Esophagus muscularis mucosa (tissue), 4 donors: Measurements from ENCODE around the gene KLHL29. TPM values are rescaled to one million over a fixed set of nuclear protein-coding genes. Genes with fewer than 3 reads are reported as not detected.

ENCODE experiments used
- DNase-seq: peaks from one replicate; pipeline ENCODE4 v3.0.0-alpha.2; 2017; ENCODE audit errors: extremely low spot score
- H3K27ac ChIP-seq, 4 donors: fragments of 200-600 bp; sonication (generic); replicated peaks in 1 of 4; 1 replicate in 3 of 4; 2 replicates in 1 of 4; pipeline ENCODE4 v1.5.1; 2016 to 2019; ENCODE audit warnings: mild to moderate bottlenecking in 1 of 4
- H3K27me3 ChIP-seq, 4 donors: fragments of 200-600 bp; sonication (generic); one replicate each; pipeline versions ENCODE4 v1.5.1 to v1.6.0; 2016 to 2019
- H3K36me3 ChIP-seq, 4 donors: fragments of 200-600 bp; sonication (generic); one replicate each; pipeline ENCODE4 v1.5.1; 2016 to 2019
- H3K4me1 ChIP-seq, 4 donors: fragments of 200-600 bp; sonication (generic); one replicate each; pipeline ENCODE4 v1.5.1; 2016 to 2019
- H3K4me3 ChIP-seq, 4 donors: fragments of 200-600 bp; sonication (generic); 1 replicate in 2 of 4; 2 replicates in 2 of 4; pipeline ENCODE4 v1.5.1; 2016 to 2019; ENCODE audit warnings: mild to moderate bottlenecking in 4 of 4, moderate library complexity in 1 of 4
- H3K9me3 ChIP-seq, 4 donors: fragments of 200-600 bp; sonication (generic); 1 replicate in 3 of 4; 2 replicates in 1 of 4; pipeline ENCODE4 v1.5.1; 2016 to 2019
- EP300 ChIP-seq: sonication (generic); formaldehyde crosslinking; IDR thresholded peaks from one replicate; pipeline ENCODE4 v1.6.1; 2017; ENCODE audit warnings: antibody characterized with exemption
- POLR2A ChIP-seq: fragments of 450-650 bp; IDR thresholded peaks from one replicate; pipeline ENCODE4 v1.6.1; 2017; ENCODE audit warnings: antibody characterized with exemption, moderate library complexity, mild to moderate bottlenecking, low read depth
- POLR2AphosphoS5 ChIP-seq, 2 donors: sonication (generic); formaldehyde crosslinking; IDR thresholded peaks; one replicate each; pipeline ENCODE4 v1.6.1; 2017; ENCODE audit warnings: antibody characterized with exemption in 2 of 2
- WGBS: methylation state at CpG from one replicate; pipeline ENCODE4 v1.1.5; 2018; 5-methylcytosine and 5-hydroxymethylcytosine counted together
- intact Hi-C: fragments of 100-400 bp; cut with DNase I; formaldehyde crosslinking; loops from one replicate; pipeline ENCODE4 v1.15.1; 2023
- total RNA-seq, 4 donors: library from RNA; depleted of rRNA; stranded (reverse); fragments of >200 nt; gene quantifications; one replicate each; pipeline versions ENCODE4 v1.1.0 to v1.2.1, GENCODE V29; 2016
- TF ChIP-seq, protein P1 (sequence below), 3 experiments: fragments of 200-600 bp in 2 of 3; fragments of 450-650 bp in 1 of 3; sonication (generic) in 2 of 3; IDR thresholded peaks; one replicate each; pipeline ENCODE4 v1.5.1; 2017 to 2019; ENCODE audit warnings: antibody characterized with exemption in 3 of 3, mild to moderate bottlenecking in 2 of 3, moderate library complexity in 1 of 3

Gene KLHL29
- total RNA-seq, 4 donors from 2014 or later: 22.0 to 26.1 (median 23.4) TPM

DNA sequence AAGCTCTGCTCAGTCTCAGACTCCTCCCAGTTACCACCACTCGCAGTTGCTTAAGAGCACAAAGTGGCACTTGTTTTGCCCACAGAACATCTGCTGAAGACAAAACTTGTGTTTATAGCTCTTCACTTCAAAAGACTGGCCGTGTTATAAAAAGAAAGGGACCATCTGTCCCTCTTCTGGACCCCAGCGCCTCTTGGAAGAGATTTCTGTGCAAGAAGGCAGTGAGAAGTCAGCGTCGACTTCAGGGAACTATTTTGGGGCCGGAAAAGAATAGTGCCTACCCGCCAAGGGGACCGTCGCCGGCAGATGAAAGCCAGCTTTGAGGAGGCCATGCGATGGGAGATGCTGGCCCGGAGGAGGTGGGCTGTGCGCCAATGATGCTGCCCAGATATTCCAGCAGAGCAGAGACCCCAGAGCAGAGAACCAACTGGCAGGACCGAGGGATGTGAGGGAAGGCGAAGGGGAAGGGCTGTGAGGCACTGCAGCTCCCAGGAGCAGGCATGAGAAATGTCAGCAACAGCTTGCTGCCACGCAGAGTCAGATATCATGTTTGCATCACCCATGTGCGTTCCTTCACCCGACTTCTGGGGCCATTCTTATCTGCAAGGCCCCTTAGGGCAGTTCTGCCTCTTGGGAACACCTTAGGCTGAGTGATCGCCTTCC, 271.1 kb downstream of the KLHL29 start:
- H3K9me3 ChIP-seq: no peaks in the 10 kb centered on the region
- H3K27ac ChIP-seq: no peak overlapping the region
- intact Hi-C loops: no loop called here
- TF ChIP-seq, protein P1, sequence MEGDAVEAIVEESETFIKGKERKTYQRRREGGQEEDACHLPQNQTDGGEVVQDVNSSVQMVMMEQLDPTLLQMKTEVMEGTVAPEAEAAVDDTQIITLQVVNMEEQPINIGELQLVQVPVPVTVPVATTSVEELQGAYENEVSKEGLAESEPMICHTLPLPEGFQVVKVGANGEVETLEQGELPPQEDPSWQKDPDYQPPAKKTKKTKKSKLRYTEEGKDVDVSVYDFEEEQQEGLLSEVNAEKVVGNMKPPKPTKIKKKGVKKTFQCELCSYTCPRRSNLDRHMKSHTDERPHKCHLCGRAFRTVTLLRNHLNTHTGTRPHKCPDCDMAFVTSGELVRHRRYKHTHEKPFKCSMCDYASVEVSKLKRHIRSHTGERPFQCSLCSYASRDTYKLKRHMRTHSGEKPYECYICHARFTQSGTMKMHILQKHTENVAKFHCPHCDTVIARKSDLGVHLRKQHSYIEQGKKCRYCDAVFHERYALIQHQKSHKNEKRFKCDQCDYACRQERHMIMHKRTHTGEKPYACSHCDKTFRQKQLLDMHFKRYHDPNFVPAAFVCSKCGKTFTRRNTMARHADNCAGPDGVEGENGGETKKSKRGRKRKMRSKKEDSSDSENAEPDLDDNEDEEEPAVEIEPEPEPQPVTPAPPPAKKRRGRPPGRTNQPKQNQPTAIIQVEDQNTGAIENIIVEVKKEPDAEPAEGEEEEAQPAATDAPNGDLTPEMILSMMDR (IDR thresholded peaks at IDR 0.05): no peak
- no peak for TF ChIP-seq POLR2AphosphoS5 (IDR thresholded peaks at IDR 0.05)
- no peak for TF ChIP-seq POLR2A
- TF ChIP-seq EP300: no peak
- 83% methylated on average over 16 of the region's 19 CpGs for WGBS
- DNase-seq: no peak
- H3K27me3 ChIP-seq: no peaks in the 10 kb centered on the region
- H3K4me1 ChIP-seq: peaks cover 0 to 11% (median 6%) of the 10 kb centered on the region in 4 donors
- no peak overlapping the region for H3K4me3 ChIP-seq
- peaks cover 0 to 22% (median 8%) of the 10 kb centered on the region in 4 donors for H3K36me3 ChIP-seq

DNA sequence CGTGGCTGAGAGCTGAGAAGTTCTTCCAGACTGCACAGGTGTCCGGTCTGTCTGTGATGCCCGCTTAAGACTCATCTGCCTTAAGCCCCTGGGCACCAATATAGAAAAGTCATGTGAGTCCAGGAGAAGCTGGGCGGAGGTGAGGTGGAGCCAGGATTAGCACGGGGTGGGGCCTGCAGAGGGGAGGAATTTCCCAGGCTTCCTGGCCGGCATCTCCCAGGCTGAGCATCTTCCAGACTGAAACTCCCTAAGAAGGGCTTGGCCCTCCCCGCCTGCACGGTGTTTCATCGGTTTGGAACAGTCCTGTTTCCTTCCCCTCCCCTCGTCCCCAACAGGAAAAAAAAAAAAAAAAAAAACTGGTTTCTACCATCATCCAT, 271.6 kb downstream of the KLHL29 start:
- H3K9me3 ChIP-seq: no peaks in the 10 kb centered on the region
- peaks cover 0 to 11% (median 6%) of the 10 kb centered on the region in 4 donors for H3K4me1 ChIP-seq
- no peak for DNase-seq
- intact Hi-C loops: no loop called here
- no peak for TF ChIP-seq POLR2A
- TF ChIP-seq EP300: no peak
- TF ChIP-seq, protein P1 (IDR thresholded peaks at IDR 0.05): no peak
- TF ChIP-seq POLR2AphosphoS5 (IDR thresholded peaks at IDR 0.05): no peak
- no peak overlapping the region for H3K27ac ChIP-seq
- H3K27me3 ChIP-seq: no peaks in the 10 kb centered on the region
- 54% methylated on average over 10 of the region's 10 CpGs for WGBS
- no peak overlapping the region for H3K4me3 ChIP-seq
- H3K36me3 ChIP-seq: peaks cover 0 to 17% (median 8%) of the 10 kb centered on the region in 4 donors

DNA sequence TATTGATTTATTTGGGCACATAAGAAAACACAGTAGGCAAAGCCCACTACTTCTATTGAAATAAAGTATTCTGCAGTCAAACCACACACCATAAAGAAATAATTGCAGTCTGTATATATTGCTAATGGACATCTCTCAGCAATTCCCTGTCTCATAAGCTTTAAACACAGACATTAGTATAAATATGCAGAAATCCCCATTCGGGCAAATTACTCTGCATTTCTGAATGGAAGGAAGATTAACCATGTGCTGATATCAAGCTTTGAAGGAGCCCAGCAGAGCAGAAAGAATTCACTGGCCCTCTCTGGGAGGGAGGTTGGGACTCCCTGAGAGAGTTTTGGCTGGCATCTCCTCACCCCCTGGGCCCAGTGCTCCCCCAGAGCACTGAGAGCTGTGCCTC, 272.4 kb downstream of the KLHL29 start:
- TF ChIP-seq, protein P1 (IDR thresholded peaks at IDR 0.05): no peak
- no peak for TF ChIP-seq EP300
- TF ChIP-seq POLR2A: no peak
- TF ChIP-seq POLR2AphosphoS5 (IDR thresholded peaks at IDR 0.05): no peak
- no peak for DNase-seq
- H3K36me3 ChIP-seq: peaks cover 0 to 16% (median 8%) of the 10 kb centered on the region in 4 donors
- intact Hi-C loops: no loop called here
- H3K4me1 ChIP-seq: peaks cover 0 to 11% (median 7%) of the 10 kb centered on the region in 4 donors
- no peaks in the 10 kb centered on the region for H3K9me3 ChIP-seq
- no peaks in the 10 kb centered on the region for H3K27me3 ChIP-seq
- no peak overlapping the region for H3K4me3 ChIP-seq
- no peak overlapping the region for H3K27ac ChIP-seq
- 83% methylated on average over 1 of the region's 1 CpG for WGBS

DNA sequence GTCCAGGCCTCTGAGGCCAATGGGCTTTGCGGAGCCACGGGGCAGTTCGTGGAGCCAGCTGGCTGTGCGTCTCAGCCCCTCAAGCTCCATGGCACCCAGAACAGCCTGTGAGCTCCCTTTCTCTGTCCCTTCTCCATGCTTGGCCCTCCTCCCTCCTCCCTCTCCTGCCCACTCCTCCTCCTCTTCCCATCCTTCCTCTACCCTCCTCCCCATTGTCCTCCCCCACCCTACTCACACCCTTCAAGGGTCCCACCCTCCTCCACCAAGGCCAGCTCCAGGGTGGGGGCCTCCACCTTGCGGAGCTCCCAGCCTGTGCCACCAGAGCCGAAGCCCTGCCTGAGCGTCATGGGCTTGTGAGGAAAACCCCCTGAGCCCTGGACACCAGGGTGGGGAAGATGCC, 273.0 kb downstream of the KLHL29 start:
- Histone ChIP-seq H3K9me3 (no peaks in the 10 kb centered on the region), H3K27me3 (no peaks in the 10 kb centered on the region), H3K4me1 (peaks cover 3 to 16% (median 10%) of the 10 kb centered on the region in 4 donors), H3K36me3 (peaks cover 0 to 16% (median 6%) of the 10 kb centered on the region in 4 donors), H3K27ac (no peak overlapping the region), H3K4me3 (no peak overlapping the region)
- 95% methylated on average over 7 of the region's 7 CpGs for WGBS
- no peak for TF ChIP-seq POLR2AphosphoS5 (IDR thresholded peaks at IDR 0.05)
- TF ChIP-seq POLR2A: no peak
- no peak for TF ChIP-seq EP300
- TF ChIP-seq, protein P1 (IDR thresholded peaks at IDR 0.05): no peak
- DNase-seq: no peak
- intact Hi-C loops: no loop called here
